ENCODE measurements around the gene PATZ1. TPM values are rescaled to one million over a fixed set of nuclear protein-coding genes. Genes with fewer than 3 reads are reported as not detected.

PATZ1 gene
- total RNA-seq, 1 experiment from 2014 or later: 120 TPM

GRCh38 chr22:31337178-31337577 lies 9.0 kb downstream of the PATZ1 start:
- TF ChIP-seq CTCF (conservative IDR thresholded peaks at IDR 0.05): no peak
- H3K9me3 ChIP-seq (ENCODE audit: control insufficient read depth, low read depth, low read length): no peaks in the 10 kb centered on the region
- H3K4me3 Mint-ChIP-seq: no peak overlapping the region
- no peak overlapping the region for H3T11ph ChIP-seq (ENCODE audit: low read length)
- H3K79me2 ChIP-seq (ENCODE audit: insufficient read depth, low read length): peaks cover under 1% of the 10 kb centered on the region; the same call in 1 of the 2 replicates
- no peak overlapping the region for H3K9ac ChIP-seq (ENCODE audit: extremely low read depth, insufficient read length, low read length)
- no peak overlapping the region for H2BK120ac ChIP-seq (ENCODE audit: low read depth, low read length, poor library complexity, severe bottlenecking)
- H3K27ac Mint-ChIP-seq: peak overlapping the region in 1 of 3 experiments; percentile 73; a peak in 2 of 7 replicates
- no peak overlapping the region for H4K8ac ChIP-seq (replicated peaks; ENCODE audit: insufficient read length, low read depth, low read length)
- H4K91ac ChIP-seq (ENCODE audit: insufficient read length, low read depth, low read length): no peak overlapping the region
- no peak overlapping the region for H3K27ac ChIP-seq (ENCODE audit: insufficient read length, low read depth, low read length)
- peaks cover 68 to 95% (median 89%) of the 10 kb centered on the region in 3 experiments for H3K36me3 Mint-ChIP-seq (ENCODE audit: insufficient read depth in 1 of 3, low read depth in 3 of 3)
- no peak overlapping the region for H3K56ac ChIP-seq (ENCODE audit: insufficient read length, low read depth, low read length)
- no peak overlapping the region for H3K4me2 ChIP-seq (ENCODE audit: insufficient read depth, insufficient read length, low read length)
- no peak overlapping the region for H4K5ac ChIP-seq (ENCODE audit: insufficient read length, low read depth, low read length)
- no peaks in the 10 kb centered on the region for H3K4me1 ChIP-seq (ENCODE audit: insufficient read depth, low read length)
- H3K4ac ChIP-seq (ENCODE audit: low read depth, low read length): no peak overlapping the region
- H2AFZ ChIP-seq (ENCODE audit: low read length): no peak overlapping the region
- no peak overlapping the region for H2BK5ac ChIP-seq (ENCODE audit: insufficient read length, low read length)
- H2BK12ac ChIP-seq (ENCODE audit: insufficient read length, low read depth, low read length): no peak overlapping the region
- no peak overlapping the region for H3K18ac ChIP-seq (ENCODE audit: insufficient read length, low read depth, low read length)
- H3K4me1 Mint-ChIP-seq: peaks cover 32 to 36% of the 10 kb centered on the region in 2 experiments
- no CpG with 5 or more reads among the region's 5 CpGs for WGBS (ENCODE audit: extremely low coverage, insufficient read length, low lambda C conversion rate)
- H3K27me3 Mint-ChIP-seq (ENCODE audit: low read depth): no peaks in the 10 kb centered on the region
- no peak for DNase-seq
- no peak overlapping the region for H2BK20ac ChIP-seq (ENCODE audit: low read depth, low read length, poor library complexity, severe bottlenecking)
- H3K23ac ChIP-seq (ENCODE audit: insufficient read length, low read depth, low read length): no peak overlapping the region
- H3K23me2 ChIP-seq (ENCODE audit: insufficient read length, low read depth, low read length, poor library complexity, severe bottlenecking): no peaks in the 10 kb centered on the region
- H3K9me3 Mint-ChIP-seq: no peaks in the 10 kb centered on the region
- H2BK15ac ChIP-seq (ENCODE audit: low read depth, low read length): no peak overlapping the region
- no peak overlapping the region for H2AK5ac ChIP-seq (ENCODE audit: insufficient read length, low read length)
- H3K79me1 ChIP-seq (ENCODE audit: insufficient read depth, low read depth, low read length, poor library complexity, severe bottlenecking): peaks cover 6% of the 10 kb centered on the region
- no peaks in the 10 kb centered on the region for H3K27me3 ChIP-seq (ENCODE audit: insufficient read depth, low read length)
- no peak overlapping the region for H3K14ac ChIP-seq (ENCODE audit: insufficient read depth, low read length)
- H4K20me1 ChIP-seq (ENCODE audit: control insufficient read depth, insufficient read depth, insufficient read length): no peaks in the 10 kb centered on the region
